Left colon (tissue), 2 donors: ENCODE results near the gene TOR1AIP2. TPM values are rescaled to one million over a fixed set of nuclear protein-coding genes. Genes with fewer than 3 reads are reported as not detected.
"Not testable (repeated sequence)": the region's sequence is repeated elsewhere in the genome, so short reads cannot be mapped to it uniquely, and the experiment has no call there.

Source experiments
- ATAC-seq: fragments of 200-7000 bp; cut with Tn5 transposase; one replicate; pipeline ENCODE4 v1.9.1; 2020; ENCODE audit warnings: mild to moderate bottlenecking, moderate library complexity
- DNase-seq, 2 donors: peaks; one replicate each; pipeline ENCODE4 v3.0.0-alpha.2; 2020
- intact Hi-C, 2 donors: fragments of 100-400 bp; cut with DNase I in 1 of 2; cut with micrococcal nuclease in 1 of 2; formaldehyde crosslinking; loops; one replicate each; pipeline versions ENCODE4 v1.11.2 to v1.14.0; 2022; cut with DNase I, micrococcal nuclease
- total RNA-seq, 2 donors: library from RNA; stranded (reverse); fragmentation: NEBNext Ultra II Directional; extraction: Animal tissue kit (Norgen Biotek cat#: 25700); gene quantifications; one replicate each; pipeline ENCODE4 v1.2.1, GENCODE V29; 2021
- donor health status: DM: no; HTN: no; CAD: no.
- donor health status: DM: yes; HTN: yes; CAD: no.

The TOR1AIP2 gene
- total RNA-seq, 2 donors from 2014 or later = 65.0 to 87.8 TPM

DNA sequence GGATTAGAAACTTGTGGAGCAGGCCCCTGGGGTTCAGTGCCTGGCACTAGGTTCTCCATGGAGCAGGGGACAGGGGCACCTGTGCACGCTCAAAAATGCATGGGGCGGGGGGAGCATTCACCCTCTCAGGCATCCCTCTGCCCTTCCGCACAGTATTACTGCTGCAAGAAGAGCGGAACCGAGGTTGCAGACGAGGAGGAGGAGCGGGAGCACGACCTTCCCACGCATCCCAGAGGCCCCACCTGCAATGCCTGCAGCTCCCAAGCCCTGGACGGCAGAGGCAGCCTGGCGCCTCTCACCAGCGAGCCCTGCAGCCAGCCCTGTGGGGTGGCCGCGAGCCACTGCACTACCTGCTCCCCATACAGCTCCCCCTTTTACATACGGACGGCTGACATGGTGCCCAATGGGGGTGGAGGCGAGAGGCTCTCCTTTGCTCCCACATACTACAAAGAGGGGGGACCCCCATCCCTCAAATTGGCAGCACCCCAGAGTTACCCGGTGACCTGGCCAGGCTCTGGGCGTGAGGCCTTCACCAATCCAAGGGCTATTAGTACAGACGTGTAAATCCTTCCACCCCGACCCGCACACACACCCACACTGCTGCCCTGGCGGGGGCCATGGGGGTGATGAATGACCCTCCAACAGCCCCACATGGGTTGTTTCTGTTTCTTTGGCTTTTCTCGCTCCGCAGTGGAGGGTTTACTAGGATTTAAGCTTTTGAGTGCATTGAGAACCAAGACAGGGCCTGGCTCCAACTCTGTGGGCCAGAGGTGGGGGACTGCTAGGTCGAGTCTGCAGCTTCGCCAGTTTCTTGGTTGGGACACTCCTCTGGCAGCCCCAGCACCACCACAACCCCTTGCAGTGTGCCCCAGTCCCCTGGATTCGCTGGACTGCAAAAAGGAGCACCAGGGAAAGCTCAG is 63.7 kb downstream of the TOR1AIP2 start:
- ATAC-seq (no peak), DNase-seq (no peak)
- intact Hi-C loops = loop anchor here (2.0 to 10.0 kb wide), 2 partner anchors 107 to 109 kb away; no protein-coding TSS in a partner anchor

GRCh38 chr1:179812501-179813292 is 64.9 kb downstream of the TOR1AIP2 start:
- ATAC-seq (no peak), DNase-seq (no peak)
- intact Hi-C loops = loop anchor here in 1 of 2 donors (10.0 kb wide), 1 partner anchor 108 kb away; no protein-coding TSS in a partner anchor

DNA sequence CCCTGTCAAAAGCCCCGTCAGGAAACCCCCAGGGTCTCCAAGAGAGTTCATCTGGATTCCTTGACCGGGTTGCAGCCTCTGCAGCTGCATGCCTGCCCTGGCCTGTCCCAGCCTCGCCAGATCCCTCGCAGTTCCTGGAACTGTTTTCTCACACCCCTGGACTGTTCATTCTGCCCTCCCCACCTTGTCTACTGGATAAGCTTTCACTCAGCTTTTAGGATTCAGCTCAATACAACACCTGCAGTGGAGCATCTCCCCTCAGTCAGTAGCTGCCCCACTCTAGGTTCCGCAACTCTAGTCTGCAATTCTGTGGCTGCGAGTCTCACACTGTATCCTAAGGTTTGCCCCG is 67.3 kb downstream of the TOR1AIP2 start:
- DNase-seq (no peak), ATAC-seq (no peak)
- intact Hi-C loops = loop anchor here in 1 of 2 donors (10.0 kb wide), 1 partner anchor 106 kb away; no protein-coding TSS in a partner anchor

- DNase-seq (peak in 1 of 2 donors; percentile 46), ATAC-seq (peak; percentile 59)
- intact Hi-C loops = loop anchor here in 1 of 2 donors (10.0 kb wide), 1 partner anchor 105 kb away; no protein-coding TSS in a partner anchor
These were observed 67.9 kb downstream of the TOR1AIP2 start for GRCh38 chr1:179809506-179810366.

- no peak for DNase-seq
- ATAC-seq = no peak
- intact Hi-C loops = no loop called here
These were observed 69.1 kb downstream of the TOR1AIP2 start for GRCh38 chr1:179808503-179808902.

GRCh38 chr1:179807691-179808485 is 69.7 kb downstream of the TOR1AIP2 start:
- intact Hi-C loops = no loop called here
- ATAC-seq = no peak
- no peak for DNase-seq

DNA sequence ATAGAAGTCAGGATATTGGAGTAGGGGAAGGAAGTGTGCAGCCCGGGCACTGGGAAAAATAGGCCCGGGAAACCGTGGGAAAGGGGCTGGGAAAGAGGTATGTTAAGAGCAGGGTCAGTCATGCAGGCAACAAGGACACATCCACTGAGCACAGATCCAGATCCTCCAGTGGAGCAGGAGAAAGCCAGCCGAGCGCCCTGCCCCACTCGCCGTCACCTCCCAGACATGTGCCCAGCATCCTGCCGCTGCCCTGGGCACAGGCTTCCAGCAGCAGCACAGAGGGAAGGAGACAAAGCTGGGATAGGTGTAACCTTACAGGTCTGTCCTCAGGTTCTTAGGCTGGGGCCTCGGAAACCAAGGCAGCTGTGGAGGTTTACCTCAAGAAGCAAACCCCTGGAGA is 70.3 kb downstream of the TOR1AIP2 start:
- intact Hi-C loops = no loop called here
- no peak for ATAC-seq
- DNase-seq = no peak

DNA sequence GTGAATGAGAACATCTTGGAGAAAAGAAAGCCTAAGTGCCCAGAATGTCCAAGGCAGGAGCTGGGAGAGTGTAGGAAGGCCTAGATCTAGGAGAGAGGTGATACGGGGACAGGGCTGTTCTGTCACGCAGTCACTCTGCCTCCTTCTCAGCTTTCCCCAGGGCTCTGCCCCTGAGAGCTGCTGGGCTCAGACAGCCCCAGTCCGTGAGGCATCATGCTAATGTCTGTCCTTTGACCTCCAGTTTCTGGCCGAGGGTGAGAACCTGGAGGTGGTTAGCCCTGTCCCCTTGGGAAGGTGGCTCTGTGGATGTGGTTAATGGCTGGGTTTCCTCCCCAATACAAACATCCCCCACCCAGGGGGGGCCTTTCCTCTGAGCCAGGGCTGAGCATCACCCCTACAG is 71.3 kb downstream of the TOR1AIP2 start:
- no peak for ATAC-seq
- intact Hi-C loops = no loop called here
- DNase-seq = no peak

- ATAC-seq (no peak), DNase-seq (no peak)
- intact Hi-C loops = no loop called here
These were observed 72.1 kb downstream of the TOR1AIP2 start for GRCh38 chr1:179805291-179806195.

DNA sequence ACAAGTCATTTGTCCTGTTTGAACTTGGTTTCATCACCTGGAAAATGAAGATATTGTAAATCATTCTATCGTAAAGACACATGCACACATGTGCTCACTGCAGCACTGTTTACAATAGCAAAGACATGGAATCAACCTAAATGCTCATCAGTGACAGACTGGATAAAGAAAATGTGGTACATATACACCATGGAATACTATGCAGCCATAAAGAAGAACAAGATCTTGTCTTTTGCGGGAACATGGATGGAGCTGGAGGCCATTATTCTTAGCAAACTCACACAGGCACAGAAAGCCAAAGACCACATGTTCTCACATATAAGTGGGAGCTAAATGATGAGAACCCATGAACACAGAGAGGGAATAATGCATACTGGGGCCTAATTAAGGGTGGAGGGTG is 73.2 kb downstream of the TOR1AIP2 start:
- ATAC-seq, DNase-seq, intact Hi-C loops: not testable (repeated sequence)

DNA sequence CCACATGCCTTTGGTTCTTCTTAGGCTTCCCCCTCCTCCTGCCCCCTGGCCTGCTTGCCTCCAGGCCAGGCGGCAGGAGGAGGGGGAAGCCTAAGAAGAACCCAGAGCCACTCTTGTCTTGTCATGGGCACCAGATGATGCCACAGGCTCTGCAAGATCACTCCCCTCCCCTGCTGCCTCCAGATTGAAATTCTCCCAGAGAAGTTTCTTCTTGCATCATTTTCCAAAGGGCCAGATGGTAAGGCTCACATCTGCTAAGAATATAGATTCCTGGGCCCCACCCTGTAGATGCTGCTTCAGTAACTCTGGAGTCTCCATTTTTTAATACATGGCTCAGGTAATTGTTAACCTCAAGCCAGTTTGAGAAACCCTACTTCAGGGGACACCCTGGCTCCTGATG is 73.7 kb downstream of the TOR1AIP2 start:
- intact Hi-C loops = no loop called here

GRCh38 chr1:179803104-179803503 is 74.5 kb downstream of the TOR1AIP2 start:
- no peak for DNase-seq
- intact Hi-C loops = no loop called here
- no peak for ATAC-seq

More for the DNA sequence above, 73.7 kb downstream of the TOR1AIP2 start:
- DNase-seq = no peak
- ATAC-seq = no peak

GRCh38 chr1:179800481-179800880 is 77.1 kb downstream of the TOR1AIP2 start:
- DNase-seq (no peak), ATAC-seq (no peak)
- intact Hi-C loops = no loop called here

DNA sequence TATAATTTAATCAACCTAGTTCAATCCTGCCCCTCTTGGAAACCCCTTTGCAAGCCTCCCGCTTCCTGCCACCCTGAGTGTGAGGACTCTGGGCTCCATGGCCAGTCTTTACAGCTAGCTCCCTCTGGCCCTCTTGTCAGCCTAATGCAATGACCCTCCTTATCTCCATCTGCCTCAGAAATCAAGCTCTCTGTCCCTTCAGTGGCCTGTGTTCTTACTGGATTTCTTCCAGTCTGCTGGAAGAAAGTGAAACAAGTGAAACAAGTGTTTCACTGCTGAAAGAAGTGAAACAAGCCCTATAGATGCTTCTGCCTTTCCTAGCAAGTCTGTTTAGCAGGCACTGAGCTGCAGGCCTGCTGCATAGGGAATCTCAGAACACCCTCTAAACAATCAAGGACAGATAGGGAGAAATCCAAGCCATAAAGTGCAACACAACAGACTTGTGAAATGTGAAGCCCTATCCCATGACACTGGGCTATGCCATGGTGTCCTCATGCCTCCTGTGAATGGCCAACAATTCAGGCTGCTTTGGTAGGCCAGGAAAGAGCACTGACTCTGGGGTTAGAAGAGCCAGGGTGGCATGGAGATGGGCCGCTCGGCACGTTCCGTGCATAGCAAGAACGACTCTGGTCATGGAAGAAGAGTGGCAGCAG is 78.6 kb downstream of the TOR1AIP2 start:
- ATAC-seq = no peak
- intact Hi-C loops = no loop called here
- DNase-seq = no peak

GRCh38 chr1:179798213-179798863 is 79.3 kb downstream of the TOR1AIP2 start:
- intact Hi-C loops = no loop called here
- DNase-seq (no peak), ATAC-seq (no peak)

- peak; percentile 51 for ATAC-seq
- DNase-seq = no peak
- intact Hi-C loops = no loop called here
These were observed 82.9 kb downstream of the TOR1AIP2 start for GRCh38 chr1:179794669-179795068.
